Measurements from ENCODE around the gene MAMDC4. TPM values are rescaled to one million over a fixed set of nuclear protein-coding genes. Genes with fewer than 3 reads are reported as not detected.

The MAMDC4 gene
- total and polyA plus RNA-seq, 2 of the 13 experiments (the other 11 are each of a cell fraction or from before 2014, with no cell fraction given), result 6.0 to 6.8 TPM

- TF ChIP-seq ZNF607 (CRISPR knock-in tag; IDR thresholded peaks at IDR 0.05; ENCODE audit: borderline replicate concordance), result no peak
- no peak for TF ChIP-seq MAZ (IDR thresholded peaks at IDR 0.05; ENCODE audit: borderline replicate concordance, low read depth, low read length)
- no peak for TF ChIP-seq MAZ (CRISPR knock-in tag; IDR thresholded peaks at IDR 0.05; ENCODE audit: low read depth)
- TF ChIP-seq ZNF143 (CRISPR knock-in tag; IDR thresholded peaks at IDR 0.05), result no peak
- TF ChIP-seq KDM6A (CRISPR knock-in tag; IDR thresholded peaks at IDR 0.05; ENCODE audit: low read depth), result no peak
- TF ChIP-seq SIN3B (IDR thresholded peaks at IDR 0.05; ENCODE audit: low read length), result no peak
- TF ChIP-seq TEAD3 (CRISPR knock-in tag; optimal IDR thresholded peaks at IDR 0.05; ENCODE audit: borderline replicate concordance), result no peak
- 0 out of 2 replicates have a peak, but pooled peaks have one; percentile 27 for TF ChIP-seq ZSCAN9 (CRISPR knock-in tag; IDR thresholded peaks at IDR 0.05; ENCODE audit: borderline replicate concordance)
- TF ChIP-seq NFRKB (IDR thresholded peaks at IDR 0.05), result no peak
- no peak for TF ChIP-seq ZNF317 (CRISPR knock-in tag; IDR thresholded peaks at IDR 0.05)
- TF ChIP-seq SMAD1 (CRISPR knock-in tag; IDR thresholded peaks at IDR 0.05; ENCODE audit: borderline replicate concordance, low read depth), result no peak; the same call in 1 of the 2 replicates
- TF ChIP-seq ZBTB25 (CRISPR knock-in tag; IDR thresholded peaks at IDR 0.05), result peak; percentile 75
- TF ChIP-seq YY1 (IDR thresholded peaks at IDR 0.05; ENCODE audit: insufficient read depth, insufficient replicate concordance, low read depth, low read length), result peak; percentile 82
- TF ChIP-seq TRAFD1 (CRISPR knock-in tag; IDR thresholded peaks at IDR 0.05; ENCODE audit: borderline replicate concordance), result no peak; the same call in 1 of the 2 replicates
- peak; percentile 74; the same call in 1 of the 2 replicates for TF ChIP-seq KDM1A (CRISPR knock-in tag; IDR thresholded peaks at IDR 0.05)
- no peak for TF ChIP-seq TIGD3 (CRISPR knock-in tag; IDR thresholded peaks at IDR 0.05; ENCODE audit: borderline replicate concordance)
- TF ChIP-seq ZNF710 (CRISPR knock-in tag; IDR thresholded peaks at IDR 0.05; ENCODE audit: borderline replicate concordance), result 0 out of 2 replicates have a peak, but pooled peaks have one; percentile 55
Measured at GRCh38 chr9:136882109-136882946, 30.2 kb downstream of the MAMDC4 start (continued).
